Trophoblast cell (in vitro differentiated cells and primary cell): Measurements from ENCODE around the gene TSKS.

Source experiments
- DNase-seq, 2 donors: peaks; one replicate each; pipeline ENCODE4 v3.0.0-alpha.2; 2016
- H2AFZ ChIP-seq: 2 replicates; pipeline ENCODE4 v1.6.1; 2013; ENCODE audit warnings: low read length, moderate library complexity, mild to moderate bottlenecking; ENCODE audit not compliant: insufficient read depth, poor library complexity
- H2AK5ac ChIP-seq: 2 replicates; pipeline ENCODE4 v1.6.1; 2013; ENCODE audit warnings: mild to moderate bottlenecking, low read length
- H2BK120ac ChIP-seq: 2 replicates; pipeline ENCODE4 v1.6.1; 2013; ENCODE audit warnings: low read length, mild to moderate bottlenecking, moderate library complexity; ENCODE audit not compliant: insufficient read depth, poor library complexity
- H2BK12ac ChIP-seq: 2 replicates; pipeline ENCODE4 v1.6.1; 2013; ENCODE audit warnings: mild to moderate bottlenecking, low read length, moderate library complexity
- H2BK5ac ChIP-seq: 2 replicates; pipeline ENCODE4 v1.6.1; 2013; ENCODE audit warnings: low read length, low read depth, moderate library complexity, mild to moderate bottlenecking; ENCODE audit not compliant: poor library complexity
- H3K14ac ChIP-seq: 2 replicates; pipeline ENCODE4 v1.6.1; 2013; ENCODE audit warnings: mild to moderate bottlenecking, low read length
- H3K18ac ChIP-seq: 2 replicates; pipeline ENCODE4 v1.6.1; 2013; ENCODE audit warnings: mild to moderate bottlenecking, low read length
- H3K23ac ChIP-seq: 2 replicates; pipeline ENCODE4 v1.6.1; 2013; ENCODE audit warnings: low read length
- H3K27ac ChIP-seq: 2 replicates; pipeline ENCODE4 v1.5.1; 2013; ENCODE audit warnings: low read depth, mild to moderate bottlenecking, inconsistent platforms, low read length, moderate library complexity
- H3K27me3 ChIP-seq: 2 replicates; pipeline ENCODE4 v1.6.1; 2013; ENCODE audit warnings: inconsistent platforms, mild to moderate bottlenecking, low read length, moderate library complexity; ENCODE audit not compliant: insufficient read depth
- H3K36me3 ChIP-seq, 2 experiments: 1 replicate in 1 of 2; 2 replicates in 1 of 2; pipeline ENCODE4 v1.6.1; 2013; ENCODE audit warnings: low read length in 2 of 2, mild to moderate bottlenecking in 2 of 2, moderate library complexity in 1 of 2; ENCODE audit not compliant: insufficient read depth in 2 of 2, control insufficient read depth in 1 of 2
- H3K4ac ChIP-seq: 2 replicates; pipeline ENCODE4 v1.6.1; 2013; ENCODE audit warnings: low read depth, mild to moderate bottlenecking, low read length, moderate library complexity
- H3K4me1 ChIP-seq, 2 experiments: 1 replicate in 1 of 2; 2 replicates in 1 of 2; pipeline ENCODE4 v1.6.1; 2013; ENCODE audit warnings: low read length in 2 of 2, mild to moderate bottlenecking in 2 of 2, moderate library complexity in 1 of 2; ENCODE audit not compliant: insufficient read depth in 2 of 2, control insufficient read depth in 1 of 2
- H3K4me2 ChIP-seq: 2 replicates; pipeline ENCODE4 v1.6.1; 2013; ENCODE audit warnings: inconsistent platforms, mild to moderate bottlenecking, low read length, moderate library complexity
- H3K4me3 ChIP-seq: 2 replicates; pipeline ENCODE4 v1.5.1; 2013; ENCODE audit warnings: mild to moderate bottlenecking, low read depth, low read length, inconsistent platforms
- H3K79me1 ChIP-seq: one replicate; pipeline ENCODE4 v1.6.1; 2013; ENCODE audit warnings: low read length
- H3K79me2 ChIP-seq: 2 replicates; pipeline ENCODE4 v1.6.1; 2013; ENCODE audit warnings: low read length, mild to moderate bottlenecking; ENCODE audit not compliant: control insufficient read depth, insufficient read depth, poor library complexity
- H3K9ac ChIP-seq: 2 replicates; pipeline ENCODE4 v1.6.1; 2013; ENCODE audit warnings: mild to moderate bottlenecking, low read length
- H3K9me3 ChIP-seq: 2 replicates; pipeline ENCODE4 v1.6.1; 2013; ENCODE audit warnings: low read depth, mild to moderate bottlenecking, control low read depth, inconsistent platforms, low read length; ENCODE audit not compliant: insufficient read depth
- H4K12ac ChIP-seq: 2 replicates; pipeline ENCODE4 v1.6.1; 2013; ENCODE audit warnings: low read depth, mild to moderate bottlenecking, low read length, moderate library complexity
- H4K8ac ChIP-seq: 2 replicates; pipeline ENCODE4 v1.6.1; 2013; ENCODE audit warnings: low read depth, mild to moderate bottlenecking, low read length, moderate library complexity
- H4K91ac ChIP-seq: one replicate; pipeline ENCODE4 v1.6.1; 2013; ENCODE audit warnings: low read depth, mild to moderate bottlenecking, low read length, moderate library complexity
- WGBS: extraction: QIAGEN DNeasy Blood & Tissue Kit; methylation state at CpG from one replicate; pipeline ENCODE4 v1.1.7; 2013; ENCODE audit warnings: missing lambda C conversion rate; ENCODE audit not compliant: insufficient read length, insufficient coverage; ENCODE audit errors: extremely low coverage; 5-methylcytosine and 5-hydroxymethylcytosine counted together

The TSKS gene

DNA sequence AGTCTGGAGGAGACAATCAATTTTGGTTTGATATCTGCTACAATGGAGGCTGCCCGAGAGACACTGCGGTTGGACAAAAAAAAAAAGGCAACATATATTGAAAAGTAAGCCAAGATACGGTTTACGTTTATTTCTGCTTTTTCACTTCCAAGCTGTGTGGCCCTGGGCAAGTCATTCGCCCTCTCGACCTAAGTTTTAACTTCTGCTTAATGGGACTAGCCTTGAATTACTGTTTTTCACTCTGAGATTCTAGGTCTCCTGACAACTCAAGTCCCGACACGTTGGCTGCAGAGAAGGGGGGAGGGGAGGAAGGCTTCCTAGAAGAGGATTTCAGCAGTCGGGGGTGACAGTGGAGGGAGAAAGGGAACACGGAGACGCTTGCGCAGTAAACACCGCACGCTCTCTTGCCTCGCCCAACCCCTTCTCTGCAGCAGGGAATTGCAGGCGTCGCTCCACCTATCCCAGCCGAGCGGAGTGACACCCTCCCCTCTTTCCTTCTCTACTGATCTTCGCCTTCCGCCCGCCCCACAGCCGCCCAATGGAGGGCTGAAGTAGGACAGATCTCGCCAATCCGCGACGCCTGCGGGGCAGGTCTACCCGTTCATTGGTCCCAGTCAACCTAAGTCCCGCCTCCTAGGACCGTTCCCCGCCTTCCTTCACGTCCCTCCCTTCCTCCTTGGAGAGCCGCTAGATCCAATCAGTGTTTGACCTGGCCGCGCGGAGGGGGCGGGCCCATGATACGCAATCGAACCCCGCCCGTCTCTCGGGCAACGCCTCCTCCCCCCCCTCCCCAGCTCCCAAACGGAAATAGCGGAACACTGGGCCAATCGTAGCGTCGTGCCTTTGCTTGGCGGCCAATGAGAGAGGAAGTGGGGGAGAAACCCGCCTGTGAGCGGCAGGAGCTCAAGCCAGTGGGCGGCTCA, 3.2 kb upstream of the TSKS start:
- WGBS = no CpG with 5 or more reads among the region's 53 CpGs
- DNase-seq = peak; percentile 100
- peak overlapping the region; percentile 68 for H3K4ac ChIP-seq
- no peak overlapping the region for H3K9ac ChIP-seq
- H2AFZ ChIP-seq = peak overlapping the region; percentile 17
- peak overlapping the region; percentile 62 for H2BK120ac ChIP-seq
- peaks cover 11 to 19% of the 10 kb centered on the region in 2 experiments for H3K4me1 ChIP-seq
- no peaks in the 10 kb centered on the region for H3K27me3 ChIP-seq
- H2AK5ac ChIP-seq = peak overlapping the region; percentile 42
- peaks cover 17% of the 10 kb centered on the region for H3K79me1 ChIP-seq
- peak overlapping the region; percentile 94 for H4K91ac ChIP-seq
- H3K23ac ChIP-seq = no peak overlapping the region
- H3K36me3 ChIP-seq = peaks cover 3 to 4% of the 10 kb centered on the region in 2 experiments
- no peak overlapping the region for H3K4me3 ChIP-seq
- H2BK5ac ChIP-seq = peak overlapping the region; percentile 93
- peak overlapping the region; percentile 79 for H3K14ac ChIP-seq
- H3K18ac ChIP-seq = peak overlapping the region; percentile 80
- H4K8ac ChIP-seq = peak overlapping the region; percentile 83
- peak overlapping the region; percentile 99 for H3K27ac ChIP-seq
- H3K4me2 ChIP-seq = peak overlapping the region; percentile 71
- no peak overlapping the region for H2BK12ac ChIP-seq
- H3K79me2 ChIP-seq = peaks cover 11% of the 10 kb centered on the region
- H3K9me3 ChIP-seq = peaks cover 2% of the 10 kb centered on the region
- H4K12ac ChIP-seq = peak overlapping the region; percentile 34

DNA sequence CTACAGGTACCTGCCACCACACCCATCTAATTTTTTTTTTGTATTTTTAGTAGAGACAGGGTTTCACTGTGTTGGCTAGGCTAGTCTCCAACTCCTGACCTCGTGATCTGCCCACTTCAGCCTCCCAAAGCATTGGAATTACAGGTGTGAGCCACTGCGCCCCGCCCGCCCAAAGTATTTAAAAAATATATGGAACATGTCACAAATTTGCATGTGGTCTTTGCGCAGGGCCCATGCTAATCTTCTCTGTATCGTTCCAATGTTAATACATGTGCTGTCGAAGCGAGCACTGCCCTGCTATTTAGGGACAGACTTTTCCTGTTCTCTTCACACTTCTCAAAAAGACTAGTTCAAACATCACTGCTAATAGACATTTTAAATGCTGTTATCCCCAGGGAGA, 1.2 kb upstream of the TSKS start:
- Histone ChIP-seq H3K27me3 (no peaks in the 10 kb centered on the region), H3K4me2 (no peak overlapping the region), H4K12ac (no peak overlapping the region), H3K14ac (peak overlapping the region; percentile 34), H3K27ac (no peak overlapping the region), H3K23ac (no peak overlapping the region), H3K4me3 (no peak overlapping the region), H3K9ac (no peak overlapping the region), H3K36me3 (no peaks in the 10 kb centered on the region), H2BK5ac (no peak overlapping the region), H2AK5ac (no peak overlapping the region), H3K79me1 (peaks cover 17% of the 10 kb centered on the region), H4K8ac (no peak overlapping the region), H3K4me1 (peaks cover 11 to 21% of the 10 kb centered on the region in 2 experiments), H2BK120ac (peak overlapping the region; percentile 31), H3K79me2 (peaks cover 11% of the 10 kb centered on the region), H3K4ac (no peak overlapping the region), H3K9me3 (peaks cover 2% of the 10 kb centered on the region), H2BK12ac (peak overlapping the region; percentile 63), H3K18ac (no peak overlapping the region), H4K91ac (no peak overlapping the region), H2AFZ (no peak overlapping the region)
- DNase-seq = peak; percentile 51 to 54
- no CpG with 5 or more reads among the region's 8 CpGs for WGBS

DNA sequence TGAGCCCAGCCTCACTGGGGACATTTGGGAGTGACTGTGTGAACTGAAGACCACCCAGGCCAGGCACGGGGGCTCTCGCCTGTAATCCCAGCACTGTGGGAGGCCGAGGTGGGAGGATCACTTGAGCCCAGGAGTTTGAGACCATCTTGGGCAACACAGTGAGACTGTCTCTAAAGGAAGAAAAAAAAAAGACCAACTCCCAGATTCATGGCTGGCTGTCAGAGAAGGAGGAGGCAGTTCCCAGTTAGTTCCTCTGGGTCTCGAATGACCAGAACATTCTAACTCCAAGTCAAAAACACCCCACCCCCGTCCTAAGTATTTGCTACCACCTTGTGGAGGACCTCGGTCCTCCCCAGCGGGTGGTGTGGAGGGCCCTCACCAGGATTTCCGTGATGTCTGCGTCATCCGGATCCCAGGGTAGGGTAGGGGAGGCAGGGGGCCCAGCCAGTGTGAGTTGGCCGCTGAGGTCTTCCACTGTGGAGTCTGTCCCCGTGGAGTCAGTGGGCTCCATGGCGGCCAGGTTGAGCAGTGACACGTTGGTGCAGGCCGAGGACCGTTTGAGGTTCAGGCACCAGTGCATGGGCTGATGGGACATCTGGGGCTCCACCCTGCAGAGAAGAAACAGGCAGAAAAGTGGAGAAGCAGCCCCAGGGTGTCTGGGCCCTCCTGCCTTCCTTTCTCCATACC, 1.3 kb downstream of the TSKS start:
- peak overlapping the region; percentile 82 for H4K8ac ChIP-seq

DNA sequence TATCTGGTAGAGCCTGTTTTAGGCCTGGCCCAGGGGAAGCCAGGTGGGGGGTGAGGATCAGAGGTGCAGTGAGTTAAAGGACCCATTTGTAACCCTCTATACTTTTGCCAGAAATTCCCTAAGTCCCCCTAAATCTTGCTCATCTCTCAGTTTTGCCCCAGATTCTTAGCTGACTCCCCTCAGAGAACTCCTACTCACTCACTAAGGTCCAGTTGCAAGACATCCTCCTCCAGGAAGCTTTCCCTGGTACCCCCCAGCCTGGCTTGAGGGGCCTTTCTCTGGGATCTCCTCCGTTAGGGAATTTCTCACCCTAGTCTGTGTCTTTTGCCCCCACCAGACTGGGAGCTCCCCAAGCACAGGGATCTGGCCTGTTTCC, 1.9 kb downstream of the TSKS start:
- Histone ChIP-seq H3K4me3 (no peak overlapping the region), H2AFZ (no peak overlapping the region), H2BK120ac (peak overlapping the region; percentile 57), H3K79me1 (peaks cover 12% of the 10 kb centered on the region), H3K23ac (no peak overlapping the region), H4K12ac (no peak overlapping the region), H3K36me3 (no peaks in the 10 kb centered on the region), H4K8ac (peak overlapping the region; percentile 21), H2BK5ac (peak overlapping the region; percentile 26), H4K91ac (peak overlapping the region; percentile 65), H3K4ac (no peak overlapping the region), H3K18ac (no peak overlapping the region), H3K9me3 (peaks cover 2% of the 10 kb centered on the region), H2AK5ac (no peak overlapping the region), H3K4me2 (no peak overlapping the region), H3K14ac (no peak overlapping the region), H2BK12ac (peak overlapping the region; percentile 88), H3K9ac (no peak overlapping the region), H3K79me2 (peaks cover 2% of the 10 kb centered on the region), H3K27ac (no peak overlapping the region), H3K27me3 (no peaks in the 10 kb centered on the region), H3K4me1 (peaks cover 11 to 19% of the 10 kb centered on the region in 2 experiments)
- no CpG with 5 or more reads among the region's 1 CpG for WGBS
- no peak for DNase-seq

More for the DNA sequence above, 1.3 kb downstream of the TSKS start:
- H3K79me1 ChIP-seq = peaks cover 12% of the 10 kb centered on the region
- H2BK12ac ChIP-seq = peak overlapping the region; percentile 92
- H4K91ac ChIP-seq = peak overlapping the region; percentile 65
- H3K4me2 ChIP-seq = no peak overlapping the region
- no peak overlapping the region for H3K23ac ChIP-seq
- peak overlapping the region; percentile 60 for H2AFZ ChIP-seq
- H4K12ac ChIP-seq = no peak overlapping the region
- H3K9ac ChIP-seq = no peak overlapping the region
- H3K27me3 ChIP-seq = no peaks in the 10 kb centered on the region
- peak overlapping the region; percentile 52 for H2BK120ac ChIP-seq
- no peaks in the 10 kb centered on the region for H3K36me3 ChIP-seq
- H3K4me3 ChIP-seq = no peak overlapping the region
- peak overlapping the region; percentile 50 for H3K18ac ChIP-seq
- H3K79me2 ChIP-seq = peaks cover 2% of the 10 kb centered on the region
- peak; percentile 20 to 51 for DNase-seq
- H3K4ac ChIP-seq = no peak overlapping the region
- H2BK5ac ChIP-seq = peak overlapping the region; percentile 26
- H3K4me1 ChIP-seq = peaks cover 11 to 19% of the 10 kb centered on the region in 2 experiments
- WGBS = no CpG with 5 or more reads among the region's 16 CpGs
- peak overlapping the region; percentile 76 for H2AK5ac ChIP-seq
- H3K14ac ChIP-seq = peak overlapping the region; percentile 60
- no peak overlapping the region for H3K27ac ChIP-seq
- H3K9me3 ChIP-seq = peaks cover 2% of the 10 kb centered on the region
